Measurements from ENCODE around the gene CYB5R2. TPM values are rescaled to one million over a fixed set of nuclear protein-coding genes. Genes with fewer than 3 reads are reported as not detected.

Gene CYB5R2
- total and polyA plus RNA-seq, 9 donors = 11.8 to 32.0 (median 20.7) TPM

DNA sequence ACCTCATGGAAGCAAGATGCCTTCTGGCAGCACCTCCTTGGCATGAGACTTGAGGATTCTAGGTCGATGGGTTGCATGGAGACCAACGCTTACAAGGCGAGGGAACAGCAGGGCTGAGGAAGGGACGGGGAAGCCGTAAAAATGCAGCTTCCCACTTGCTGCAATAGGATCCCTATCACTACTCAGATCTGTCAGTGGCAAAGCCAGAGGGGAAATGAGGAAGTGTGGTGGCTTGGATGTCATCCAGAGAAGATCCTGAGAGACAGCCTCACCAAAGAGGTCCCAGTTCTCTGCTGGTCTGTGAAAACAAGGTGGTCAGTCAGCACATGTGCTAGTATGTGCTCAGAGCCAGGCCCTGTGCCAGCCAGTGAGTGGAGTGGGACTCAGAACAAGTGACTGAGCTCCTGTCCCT lies 22.2 kb downstream of the CYB5R2 start:
- no peak for TF ChIP-seq EP300 (IDR thresholded peaks at IDR 0.05)
- TF ChIP-seq, protein P1, sequence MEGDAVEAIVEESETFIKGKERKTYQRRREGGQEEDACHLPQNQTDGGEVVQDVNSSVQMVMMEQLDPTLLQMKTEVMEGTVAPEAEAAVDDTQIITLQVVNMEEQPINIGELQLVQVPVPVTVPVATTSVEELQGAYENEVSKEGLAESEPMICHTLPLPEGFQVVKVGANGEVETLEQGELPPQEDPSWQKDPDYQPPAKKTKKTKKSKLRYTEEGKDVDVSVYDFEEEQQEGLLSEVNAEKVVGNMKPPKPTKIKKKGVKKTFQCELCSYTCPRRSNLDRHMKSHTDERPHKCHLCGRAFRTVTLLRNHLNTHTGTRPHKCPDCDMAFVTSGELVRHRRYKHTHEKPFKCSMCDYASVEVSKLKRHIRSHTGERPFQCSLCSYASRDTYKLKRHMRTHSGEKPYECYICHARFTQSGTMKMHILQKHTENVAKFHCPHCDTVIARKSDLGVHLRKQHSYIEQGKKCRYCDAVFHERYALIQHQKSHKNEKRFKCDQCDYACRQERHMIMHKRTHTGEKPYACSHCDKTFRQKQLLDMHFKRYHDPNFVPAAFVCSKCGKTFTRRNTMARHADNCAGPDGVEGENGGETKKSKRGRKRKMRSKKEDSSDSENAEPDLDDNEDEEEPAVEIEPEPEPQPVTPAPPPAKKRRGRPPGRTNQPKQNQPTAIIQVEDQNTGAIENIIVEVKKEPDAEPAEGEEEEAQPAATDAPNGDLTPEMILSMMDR (IDR thresholded peaks at IDR 0.05) = no peak
- WGBS, 3 donors = 77 to 85% (median 84%) methylated on average over 5 of the region's 5 CpGs
- no peaks in the 10 kb centered on the region for H3K27me3 ChIP-seq
- no peak overlapping the region for H3K4me3 ChIP-seq
- H3K27ac ChIP-seq = no peak overlapping the region
- intact Hi-C loops (cut with DNase I) = no loop called here
- no peaks in the 10 kb centered on the region for H3K36me3 ChIP-seq
- DNase-seq = no peak
- H3K9me3 ChIP-seq = no peaks in the 10 kb centered on the region
- H3K4me1 ChIP-seq (ENCODE audit: insufficient read depth) = no peaks in the 10 kb centered on the region

DNA sequence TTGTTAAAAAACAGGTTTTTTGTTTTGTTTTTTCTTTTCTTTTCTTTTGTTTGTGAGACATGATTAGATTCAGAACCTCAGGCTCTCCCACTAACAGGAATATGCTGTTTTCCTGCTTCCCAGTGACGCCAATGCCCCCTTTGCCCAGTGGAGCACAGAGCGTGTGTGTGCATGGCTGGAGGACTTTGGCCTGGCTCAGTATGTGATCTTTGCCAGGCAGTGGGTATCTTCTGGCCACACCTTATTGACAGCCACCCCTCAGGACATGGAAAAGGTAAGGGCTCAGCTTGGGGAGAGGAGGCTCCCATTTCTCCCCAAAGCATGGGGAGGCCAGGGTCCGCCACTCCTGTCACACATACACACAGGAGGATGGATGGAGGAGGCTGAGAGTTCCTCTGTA lies 25.0 kb downstream of the CYB5R2 start:
- 95 to 98% (median 96%) methylated on average over 3 of the region's 3 CpGs for WGBS, 3 donors
- no peaks in the 10 kb centered on the region for H3K4me1 ChIP-seq (ENCODE audit: insufficient read depth)
- no peaks in the 10 kb centered on the region for H3K9me3 ChIP-seq
- no peaks in the 10 kb centered on the region for H3K36me3 ChIP-seq
- H3K27me3 ChIP-seq = no peaks in the 10 kb centered on the region
- intact Hi-C loops (cut with DNase I) = no loop called here
- TF ChIP-seq POLR2A (IDR thresholded peaks at IDR 0.05) (no peak), EP300 (IDR thresholded peaks at IDR 0.05) (no peak)
- TF ChIP-seq, protein P1 (IDR thresholded peaks at IDR 0.05) = no peak
- no peak for DNase-seq
- no peak overlapping the region for H3K4me3 ChIP-seq
- no peak overlapping the region for H3K27ac ChIP-seq

DNA sequence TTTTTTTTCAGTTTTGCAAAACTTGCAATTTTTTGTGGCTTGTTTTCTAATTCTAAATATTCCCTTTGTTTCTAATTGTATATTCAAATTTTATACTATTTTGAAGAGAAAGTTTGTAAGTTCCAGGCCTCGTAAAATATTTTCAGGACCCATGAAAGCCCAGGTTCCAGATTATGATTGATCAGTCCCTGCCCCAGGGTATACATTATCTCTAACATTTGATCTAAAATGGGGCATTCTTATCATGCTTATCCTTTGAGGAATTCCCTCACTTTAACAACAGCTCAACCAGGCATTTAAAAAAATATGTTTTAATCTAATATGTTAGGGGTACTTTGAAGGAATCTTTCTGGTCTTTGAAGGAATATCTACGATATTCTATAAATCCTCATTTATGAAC lies 26.4 kb downstream of the CYB5R2 start:
- 91 to 97% (median 97%) methylated on average over 2 of the region's 2 CpGs for WGBS, 3 donors
- no peak overlapping the region for H3K27ac ChIP-seq
- intact Hi-C loops (cut with DNase I) = no loop called here
- H3K9me3 ChIP-seq = no peaks in the 10 kb centered on the region
- no peaks in the 10 kb centered on the region for H3K36me3 ChIP-seq
- H3K27me3 ChIP-seq = no peaks in the 10 kb centered on the region
- DNase-seq = no peak
- TF ChIP-seq, protein P1 (IDR thresholded peaks at IDR 0.05) = no peak
- no peak for TF ChIP-seq EP300 (IDR thresholded peaks at IDR 0.05)
- TF ChIP-seq POLR2A (IDR thresholded peaks at IDR 0.05) = no peak
- H3K4me1 ChIP-seq (ENCODE audit: insufficient read depth) = no peaks in the 10 kb centered on the region
- no peak overlapping the region for H3K4me3 ChIP-seq

- Histone ChIP-seq H3K9me3 (no peaks in the 10 kb centered on the region), H3K36me3 (no peaks in the 10 kb centered on the region), H3K4me3 (no peak overlapping the region), H3K27ac (no peak overlapping the region), H3K4me1 (ENCODE audit: insufficient read depth) (no peaks in the 10 kb centered on the region), H3K27me3 (no peaks in the 10 kb centered on the region)
- intact Hi-C loops (cut with DNase I) = no loop called here
- 78 to 82% (median 82%) methylated on average over 3 of the region's 3 CpGs for WGBS, 3 donors
- TF ChIP-seq, protein P1 (IDR thresholded peaks at IDR 0.05) = no peak
- TF ChIP-seq POLR2A (IDR thresholded peaks at IDR 0.05) = no peak
- TF ChIP-seq EP300 (IDR thresholded peaks at IDR 0.05) = no peak
- DNase-seq = no peak
Observed at GRCh38 chr11:7645206-7645605, 28.1 kb downstream of the CYB5R2 start.

DNA sequence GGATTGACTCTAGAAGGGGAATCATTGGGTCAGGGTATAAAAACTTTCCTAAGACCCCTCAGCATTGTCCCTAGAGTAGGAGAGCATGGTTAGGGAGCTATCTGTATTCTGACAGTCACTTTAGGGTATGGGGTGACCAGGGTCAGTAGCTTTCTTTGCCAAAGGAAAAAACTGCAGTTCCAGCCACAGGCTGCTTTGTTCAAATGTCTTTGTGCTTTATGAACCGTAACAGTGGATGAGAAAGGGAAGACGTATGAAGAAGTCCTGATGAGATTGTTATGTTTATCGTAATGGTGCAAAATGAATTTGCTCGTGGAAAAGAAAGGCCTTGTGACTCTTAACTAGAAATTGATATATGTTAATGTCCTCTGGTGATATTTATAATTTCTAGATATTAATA lies 30.0 kb downstream of the CYB5R2 start:
- WGBS, 3 donors = 79 to 83% (median 79%) methylated on average over 4 of the region's 4 CpGs

More for the DNA sequence above, 30.0 kb downstream of the CYB5R2 start:
- Histone ChIP-seq H3K9me3 (no peaks in the 10 kb centered on the region), H3K4me3 (no peak overlapping the region), H3K27me3 (no peaks in the 10 kb centered on the region), H3K36me3 (no peaks in the 10 kb centered on the region), H3K27ac (no peak overlapping the region), H3K4me1 (ENCODE audit: insufficient read depth) (no peaks in the 10 kb centered on the region)
- DNase-seq = no peak
- no peak for TF ChIP-seq EP300 (IDR thresholded peaks at IDR 0.05)
- no peak for TF ChIP-seq POLR2A (IDR thresholded peaks at IDR 0.05)
- TF ChIP-seq, protein P1 (IDR thresholded peaks at IDR 0.05) = no peak
- intact Hi-C loops (cut with DNase I) = no loop called here
